ENCODE data around the gene SMIM3. TPM values are rescaled to one million over a fixed set of nuclear protein-coding genes. Genes with fewer than 3 reads are reported as not detected.

The SMIM3 gene
- total RNA-seq = 56.0 and 110 TPM in 2 replicates

GRCh38 chr5:150778517-150779396, at the start of gene SMIM3:
TSS of gene SMIM3 (plus strand) at chr5:150778757. CDS start at chr5:150795441, 16,684 bp downstream.

DNA sequence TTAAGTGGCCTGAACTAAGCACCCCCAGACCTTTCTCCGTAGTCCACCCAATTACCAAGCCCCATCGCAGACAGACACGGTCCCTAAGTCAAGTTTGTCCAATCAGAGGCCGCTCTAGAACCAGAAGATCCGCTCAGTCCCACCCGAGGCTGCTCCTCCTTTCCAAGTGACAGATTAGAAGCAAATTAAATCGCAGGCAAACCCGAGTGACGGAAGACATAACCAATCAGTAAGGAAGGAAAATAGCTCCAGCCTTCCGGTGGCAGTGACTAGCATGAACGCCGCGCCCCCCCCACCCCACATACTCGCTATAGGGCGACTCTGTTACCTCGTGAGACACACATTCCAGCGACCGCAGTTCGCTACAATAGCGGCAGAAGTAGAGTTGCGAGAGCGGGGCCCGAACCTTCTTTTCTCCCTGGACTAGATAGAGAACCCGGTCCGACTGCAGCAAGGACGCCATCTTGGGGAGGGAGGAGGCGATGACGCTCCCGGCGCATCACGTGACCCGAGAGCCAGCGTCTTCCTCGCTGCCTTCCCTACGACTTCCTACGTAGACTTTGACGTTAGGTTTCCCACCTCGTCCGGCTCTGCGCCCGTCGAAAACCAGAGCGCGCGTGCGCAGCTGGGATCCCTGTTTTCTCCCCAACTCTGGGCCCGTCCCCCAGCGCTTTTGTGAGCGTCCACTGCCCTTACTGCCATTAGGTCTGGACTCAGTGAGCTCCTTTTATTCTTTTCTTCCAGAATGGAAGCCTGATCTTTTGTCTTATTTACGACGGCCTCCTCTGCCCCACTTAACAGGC, 19.8 kb upstream of the SMIM3 start, which contains the start of gene DCTN4:
Gene DCTN4 (minus strand): TSS at position 487 of the 803 bp plus-strand sequence. CDS start 24 bp downstream, at position 463.

GRCh38 chr5:150846308-150846653, 67.7 kb downstream of the SMIM3 start, which contains the start of gene IRGM:
TSS of gene IRGM (plus strand) at chr5:150846521. CDS start at chr5:150848124, 1,603 bp downstream.

Other genes starting within 250 kb of the SMIM3 start
- gene SYNPO, start 138.1 kb upstream of the SMIM3 start, total RNA-seq = 7.9 and 9.3 TPM in 2 replicates
- under 0.01 and 0.29 TPM in 2 replicates for gene MYOZ3, start 117.5 kb upstream of the SMIM3 start, total RNA-seq
- 28.7 and 39.8 TPM in 2 replicates for gene RBM22, start 77.7 kb upstream of the SMIM3 start, total RNA-seq
- 53.2 and 64.0 TPM in 2 replicates for gene DCTN4, start 19.7 kb upstream of the SMIM3 start, total RNA-seq
- 0.57 TPM in 1 of 2 replicates, not detected in the other for gene IRGM, start 67.8 kb downstream of the SMIM3 start, total RNA-seq
- gene ZNF300, start 126.2 kb downstream of the SMIM3 start, total RNA-seq = 4.4 and 5.9 TPM in 2 replicates
- 6.2 and 28.9 TPM in 2 replicates for gene GPX3, start 241.8 kb downstream of the SMIM3 start, total RNA-seq

Data from placental pericyte (primary cell).